PC-9 (cell line): Measurements from ENCODE around the gene SPRY4.

Experiments
- CTCF ChIP-seq: fragments of 200-600 bp; sonication (generic); conservative IDR thresholded peaks from 2 replicates; pipeline ENCODE4 v1.6.1; 2017; ENCODE audit warnings: mixed run types, antibody characterized with exemption, mild to moderate bottlenecking, moderate library complexity
- EZH2 ChIP-seq: fragments of 200-600 bp; sonication (generic); IDR thresholded peaks from 2 replicates; pipeline ENCODE4 v1.8.0; 2017; ENCODE audit warnings: antibody characterized with exemption, low read depth

GRCh38 chr5:142319105-142319504, 5.7 kb downstream of the SPRY4 start:
- TF ChIP-seq EZH2 (no peak), CTCF (no peak)
